OCI-M1 (cell line): ENCODE data around the gene GNA12.
A peak's percentile ranks its signal among the peaks of the same experiment; 100 is the strongest.

ENCODE experiments used
- DNase-seq: peaks from one replicate; lab custom pipeline; 2025; lab: John Stamatoyannopoulos, UW

Gene GNA12, protein sequence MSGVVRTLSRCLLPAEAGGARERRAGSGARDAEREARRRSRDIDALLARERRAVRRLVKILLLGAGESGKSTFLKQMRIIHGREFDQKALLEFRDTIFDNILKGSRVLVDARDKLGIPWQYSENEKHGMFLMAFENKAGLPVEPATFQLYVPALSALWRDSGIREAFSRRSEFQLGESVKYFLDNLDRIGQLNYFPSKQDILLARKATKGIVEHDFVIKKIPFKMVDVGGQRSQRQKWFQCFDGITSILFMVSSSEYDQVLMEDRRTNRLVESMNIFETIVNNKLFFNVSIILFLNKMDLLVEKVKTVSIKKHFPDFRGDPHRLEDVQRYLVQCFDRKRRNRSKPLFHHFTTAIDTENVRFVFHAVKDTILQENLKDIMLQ

GRCh38 chr7:2844153-2845033, at the start of gene GNA12:
TSS of gene GNA12 (minus strand) at chr7:2844308. CDS start at chr7:2844161, 147 bp downstream.
- peak; percentile 97 for DNase-seq

- no peak for DNase-seq
Measured at GRCh38 chr7:2893411-2893861, 49.3 kb upstream of the GNA12 start.

DNA sequence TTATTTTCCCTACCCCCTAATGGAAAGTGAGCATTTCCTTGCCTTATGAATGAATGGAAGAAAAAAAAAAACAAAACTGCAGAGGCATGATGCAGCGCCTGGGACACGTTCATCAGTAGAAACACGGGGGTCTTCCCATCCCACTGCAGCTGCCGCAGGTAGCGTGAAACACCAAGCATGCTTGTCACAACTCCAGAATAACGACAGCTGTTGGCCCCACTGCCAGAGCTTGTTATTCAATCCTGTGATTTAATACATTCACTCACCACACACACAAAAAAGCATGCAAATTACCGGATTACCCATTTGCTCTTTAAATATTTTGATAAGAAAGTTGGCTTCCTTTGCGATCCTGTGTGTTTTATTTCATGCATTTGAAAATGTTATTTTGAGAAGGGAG, 48.4 kb upstream of the GNA12 start:
- DNase-seq: no peak

DNA sequence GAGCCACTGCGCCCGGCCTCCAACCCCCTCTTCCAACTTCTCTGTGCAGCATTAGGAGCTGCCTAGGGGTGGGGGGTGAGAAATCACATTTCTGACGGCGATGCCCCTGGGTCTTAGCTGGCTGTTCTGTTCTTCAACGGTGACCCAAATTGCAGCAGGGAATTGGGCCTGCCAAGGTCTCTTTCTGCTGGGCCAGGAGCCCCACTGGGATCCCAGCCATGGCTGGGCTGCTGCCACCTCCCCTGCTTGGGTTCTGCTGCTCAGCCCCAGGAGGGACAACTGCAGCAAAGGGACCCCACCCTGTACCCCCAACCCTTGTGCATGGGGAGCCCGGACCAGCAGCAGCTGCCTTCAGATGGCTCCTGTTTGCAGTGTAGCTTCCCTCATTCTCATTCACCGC, 43.7 kb upstream of the GNA12 start:
- no peak for DNase-seq

DNA sequence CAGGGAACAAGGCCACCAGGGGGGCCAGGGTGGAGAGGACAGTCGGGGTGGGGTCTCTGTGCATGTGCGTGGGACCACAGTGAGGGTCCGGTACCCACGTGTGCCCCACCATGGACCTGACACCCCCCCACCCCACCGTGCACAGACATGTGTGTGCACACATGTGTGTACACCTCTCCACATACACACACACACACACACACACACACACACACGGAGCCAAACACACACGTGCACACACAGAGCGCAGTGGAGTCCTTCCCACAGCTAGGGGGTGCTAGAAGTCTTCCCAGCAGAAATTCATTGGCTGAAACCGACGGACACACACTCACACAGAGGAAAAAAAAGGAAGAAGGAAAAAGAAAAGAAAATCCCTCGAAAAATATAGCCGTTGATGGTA, 42.8 kb upstream of the GNA12 start:
- DNase-seq: peak; percentile 76

GRCh38 chr7:2886391-2886790, 42.3 kb upstream of the GNA12 start:
- no peak for DNase-seq

DNA sequence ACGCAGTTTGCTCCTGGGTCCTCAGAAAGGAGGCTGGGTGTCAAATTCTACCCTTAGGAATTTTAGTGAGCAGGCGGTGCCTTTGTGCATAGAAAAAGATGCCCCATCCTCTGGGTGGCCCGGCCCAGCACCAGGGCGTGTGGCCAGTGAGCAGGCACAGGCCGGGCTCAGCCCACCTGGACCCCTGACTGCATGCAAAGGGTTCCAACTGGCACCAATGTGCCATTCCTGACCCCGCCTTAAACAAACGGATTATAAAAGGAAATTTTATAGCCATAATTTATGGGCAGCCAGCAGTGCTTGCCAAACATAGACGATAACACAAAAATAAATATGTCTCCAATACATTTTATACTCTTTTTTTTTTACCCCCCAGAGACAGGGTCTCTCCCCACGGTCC, 40.1 kb upstream of the GNA12 start:
- DNase-seq: no peak

DNA sequence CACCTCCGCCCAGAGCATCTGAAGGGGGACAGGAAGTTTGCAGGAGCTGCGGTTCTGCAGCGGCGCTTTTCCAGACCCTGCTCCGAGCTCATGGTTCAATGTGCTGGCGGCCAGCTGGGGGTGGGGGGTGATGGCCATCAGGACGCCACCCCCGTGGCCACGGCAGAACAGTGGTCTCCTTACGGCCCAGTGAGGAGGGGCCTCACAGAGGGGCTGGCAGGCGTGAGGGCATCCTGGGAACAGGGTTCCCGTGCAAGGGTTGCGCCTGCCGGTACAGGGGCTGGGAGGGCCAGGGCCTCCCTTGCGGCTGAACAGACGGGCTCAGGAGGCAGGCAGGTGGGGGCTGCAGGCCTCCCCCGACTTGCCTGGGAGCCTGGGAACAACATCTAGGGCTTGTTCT, 39.0 kb upstream of the GNA12 start:
- DNase-seq: no peak

- DNase-seq: no peak
Measured at GRCh38 chr7:2882111-2882510, 38.0 kb upstream of the GNA12 start.

DNA sequence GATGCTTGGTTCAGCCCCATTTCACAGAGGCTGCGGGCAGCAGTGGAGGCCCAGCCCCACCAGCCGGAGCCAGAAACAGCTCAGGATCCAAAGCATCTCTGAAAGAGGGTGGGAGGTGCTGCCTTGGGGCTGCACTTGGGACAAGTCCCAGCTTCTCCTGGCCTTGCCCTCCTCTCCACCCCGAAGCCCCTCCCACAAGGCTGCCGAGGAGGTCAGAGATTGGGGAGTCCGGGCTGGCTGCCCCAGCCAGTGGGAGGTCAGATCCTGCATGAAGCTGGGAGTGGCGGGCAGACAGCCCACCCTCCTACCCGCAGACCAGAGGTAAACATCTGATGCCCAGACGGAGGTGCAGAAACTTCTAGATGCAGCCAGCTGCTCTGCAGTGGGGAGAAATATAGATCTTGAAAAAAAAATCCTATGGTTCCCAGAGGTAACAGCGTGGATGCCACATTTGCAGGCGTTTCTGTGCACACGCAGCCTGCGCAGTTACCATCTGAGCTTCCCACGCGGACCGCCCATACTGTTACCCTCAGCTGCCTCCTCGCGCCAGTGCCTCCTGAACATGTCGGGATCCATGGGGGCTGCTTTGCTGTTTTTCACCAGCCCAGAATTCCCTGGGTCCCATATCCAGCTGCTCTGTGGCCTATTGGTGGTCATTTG, 36.9 kb upstream of the GNA12 start:
- no peak for DNase-seq

DNA sequence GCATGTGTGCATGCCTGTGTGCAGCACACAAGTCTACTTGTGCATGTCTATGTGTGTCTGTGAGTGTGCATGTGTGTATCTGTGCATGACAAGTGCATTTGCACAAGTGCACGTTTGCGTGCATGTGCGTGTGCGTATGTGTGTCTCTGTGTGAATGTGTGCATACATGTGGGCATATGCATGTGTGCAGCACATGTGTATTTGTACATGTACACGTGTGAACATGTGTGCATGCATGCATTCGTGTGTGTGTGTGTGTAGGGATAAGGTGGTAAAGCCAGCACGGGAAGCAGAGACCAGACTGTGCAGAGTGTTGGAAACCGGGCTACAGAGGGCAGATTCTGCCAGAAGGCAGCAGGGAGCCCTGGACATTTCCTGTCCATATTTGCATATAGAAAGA, 35.9 kb upstream of the GNA12 start:
- no peak for DNase-seq

DNA sequence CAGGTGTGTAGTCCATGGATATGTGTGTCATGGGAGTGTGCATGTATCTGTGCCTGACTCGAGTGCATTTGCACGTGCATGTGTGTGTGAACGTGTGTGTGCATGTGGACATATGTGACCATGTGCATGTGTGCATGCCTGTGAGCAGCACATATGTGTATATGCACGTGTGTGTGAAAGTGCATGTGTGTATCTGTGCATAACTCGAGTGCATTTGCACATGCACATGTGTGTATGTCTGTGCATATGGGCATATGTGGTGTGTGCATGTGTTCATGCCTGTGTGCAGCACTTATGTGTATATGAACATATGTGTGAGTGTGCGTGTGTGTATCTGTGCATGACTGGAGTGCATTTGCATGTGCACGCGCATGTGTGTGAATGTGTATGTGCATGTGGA, 35.2 kb upstream of the GNA12 start:
- DNase-seq: no peak

DNA sequence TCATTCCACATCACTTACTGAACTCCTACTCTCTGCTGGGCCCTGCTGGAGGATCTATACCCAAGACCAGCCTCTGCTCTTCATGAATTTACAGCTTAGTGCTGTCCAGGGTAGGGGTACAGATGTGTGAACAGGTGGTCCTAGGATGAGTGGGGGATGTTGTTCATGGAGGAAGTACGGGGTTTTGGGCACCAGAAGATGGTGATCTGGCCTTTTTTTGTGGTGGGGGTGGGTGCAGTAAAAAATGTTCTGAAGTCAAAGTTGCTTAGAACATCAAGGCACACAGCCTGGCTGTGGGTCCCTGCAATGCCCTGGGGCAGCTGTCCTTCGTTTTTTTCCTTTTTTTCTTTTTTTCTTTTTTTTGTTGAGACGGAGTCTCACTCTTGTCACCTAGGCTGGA, 34.2 kb upstream of the GNA12 start:
- no peak for DNase-seq

GRCh38 chr7:2876031-2876731, 32.1 kb upstream of the GNA12 start:
- no peak for DNase-seq

GRCh38 chr7:2873686-2874551, 29.8 kb upstream of the GNA12 start:
- DNase-seq: peak; percentile 7

DNA sequence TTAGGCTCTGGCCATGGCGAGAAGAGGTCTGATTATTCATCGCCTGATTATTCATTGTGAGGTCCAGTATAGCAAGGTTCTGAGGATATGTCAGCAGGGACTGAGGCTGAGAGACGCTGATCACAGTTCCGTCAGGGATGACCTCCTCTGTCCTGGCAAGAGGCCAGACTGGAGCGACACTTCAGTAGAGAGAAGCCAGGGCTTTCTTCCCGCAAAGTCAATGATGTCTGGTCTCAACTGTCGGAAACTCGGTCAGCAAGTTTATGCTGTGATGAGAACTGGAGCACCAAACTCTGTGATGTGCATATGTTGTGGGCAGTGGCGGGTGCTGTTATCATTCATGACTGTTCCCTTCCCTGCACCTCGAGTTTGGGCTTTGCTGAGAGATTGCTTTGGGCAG, 29.0 kb upstream of the GNA12 start:
- no peak for DNase-seq

DNA sequence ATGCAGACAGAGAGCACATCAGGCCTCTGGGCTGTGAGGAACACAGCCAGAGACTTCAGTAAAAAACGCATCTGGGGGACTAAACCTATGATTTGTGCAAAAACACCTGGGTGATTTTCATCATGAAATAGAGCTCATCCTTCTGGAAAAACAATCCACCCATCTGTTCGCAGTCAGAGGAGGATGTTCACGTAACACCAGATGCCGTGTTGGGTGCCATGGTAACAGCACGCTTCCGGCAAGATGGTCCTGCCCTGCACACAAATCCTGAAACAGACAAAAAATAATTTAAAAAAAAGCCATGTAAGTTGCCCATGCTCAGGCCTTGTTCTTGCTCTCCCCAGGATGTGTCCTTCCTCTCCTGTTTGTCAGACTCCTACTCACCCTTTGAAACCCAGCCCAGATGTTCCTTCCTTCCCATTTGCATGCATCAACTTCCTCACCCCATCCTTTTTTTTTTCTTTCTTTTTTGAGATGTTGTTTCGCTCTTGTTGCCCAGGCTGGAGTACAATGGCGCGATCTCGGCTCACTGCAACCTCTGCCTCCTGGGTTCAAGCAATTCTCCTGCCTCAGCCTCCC, 28.3 kb upstream of the GNA12 start:
- DNase-seq: no peak

DNA sequence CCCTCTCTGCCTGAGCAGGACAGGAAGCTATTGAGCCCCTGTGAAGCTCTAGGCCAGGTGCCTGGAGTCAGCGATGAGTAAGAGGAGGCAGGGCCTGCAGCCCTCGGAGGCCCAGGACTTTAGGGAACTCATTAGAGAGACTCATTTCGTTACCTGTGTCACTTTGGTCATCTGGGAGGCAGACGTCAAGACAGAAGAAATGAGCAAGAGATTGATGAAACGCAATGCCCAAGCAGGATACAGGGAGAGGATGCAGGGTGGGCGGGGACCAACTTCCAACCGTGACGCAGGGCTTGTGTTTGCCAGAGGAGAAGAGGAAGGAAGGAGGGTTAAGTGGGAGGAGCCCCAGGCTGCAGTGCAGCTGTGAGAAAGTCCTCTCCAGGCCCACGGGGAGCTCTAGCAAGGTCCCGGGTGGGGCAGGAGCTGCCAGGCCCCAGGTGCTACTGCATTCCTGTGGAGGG, 26.4 kb upstream of the GNA12 start:
- DNase-seq: no peak

DNA sequence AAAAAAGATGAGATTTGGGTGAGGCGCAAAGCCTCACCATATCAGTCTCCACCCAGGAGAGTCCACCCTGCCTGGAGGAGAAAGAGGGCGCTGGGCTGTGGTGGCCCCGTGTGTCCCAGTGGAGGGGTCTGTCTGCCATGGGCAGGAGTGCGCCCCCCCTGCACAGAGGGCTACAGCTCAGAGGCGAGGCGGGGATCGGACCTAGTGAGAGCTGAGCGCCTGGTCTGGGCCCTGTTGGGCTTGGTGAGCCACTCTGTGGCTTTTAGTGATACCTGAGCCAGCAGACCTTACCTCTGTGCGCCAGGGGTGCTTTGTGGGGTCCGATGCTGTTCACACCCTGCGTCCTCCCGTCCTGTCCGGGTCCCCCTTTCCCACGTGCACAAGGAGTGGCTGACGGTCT, 25.9 kb upstream of the GNA12 start:
- no peak for DNase-seq

DNA sequence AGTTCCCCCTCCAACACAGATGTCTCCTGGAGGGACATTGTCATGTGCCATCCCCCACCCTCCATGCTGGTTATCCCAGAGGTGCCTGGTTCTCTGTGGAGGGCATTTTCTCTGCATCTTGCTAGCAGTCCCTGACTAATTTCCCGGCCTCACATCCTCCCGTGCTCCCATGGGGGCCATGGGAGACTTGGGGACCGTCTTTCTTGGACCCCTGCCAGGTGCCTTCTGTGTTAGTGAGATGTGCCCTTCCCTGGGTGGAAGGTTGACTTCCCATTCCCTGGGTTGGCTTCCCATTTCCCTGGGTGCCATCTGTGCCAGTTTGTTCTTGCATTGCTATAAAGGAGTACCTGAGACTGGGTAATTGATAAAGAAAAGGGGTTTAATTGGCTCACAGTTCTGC, 22.5 kb upstream of the GNA12 start:
- no peak for DNase-seq
